Measurements from ENCODE around the gene MTCL1. TPM values are rescaled to one million over a fixed set of nuclear protein-coding genes. Genes with fewer than 3 reads are reported as not detected.

Gene MTCL1
- total and polyA plus RNA-seq, 4 donors: 0.65 to 5.4 (median 1.4) TPM

DNA sequence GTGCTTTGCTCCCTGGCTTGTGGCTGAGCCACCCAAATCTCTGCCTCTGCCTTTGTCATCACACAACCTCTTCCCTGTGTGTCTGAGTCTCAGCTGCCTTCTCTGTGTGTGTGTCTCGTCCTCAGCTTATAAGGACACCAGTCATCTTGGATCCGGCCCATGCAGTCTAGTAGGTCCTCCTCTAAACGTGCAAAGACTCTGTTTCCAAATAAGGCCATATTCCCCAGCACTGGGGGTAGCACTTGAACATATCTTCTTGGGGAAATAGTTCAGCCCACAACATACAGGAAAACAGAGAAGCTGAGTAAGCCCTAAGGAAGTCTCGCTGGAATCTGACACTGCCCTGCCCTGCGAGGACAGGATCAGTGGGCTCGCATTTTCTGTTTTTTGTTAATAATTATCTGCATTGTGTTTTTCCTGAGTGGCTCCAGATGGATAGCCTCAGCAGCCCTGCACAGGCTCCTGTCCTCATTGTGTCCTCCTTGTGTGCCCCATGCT lies 42.1 kb downstream of the MTCL1 start:
- Histone ChIP-seq H3K36me3 (ENCODE audit: control insufficient read depth in 4 of 4, insufficient read depth in 3 of 4, low read depth in 1 of 4, low read length in 3 of 4) (peaks cover 0 to 2% (median 0%) of the 10 kb centered on the region in 4 donors), H3K4me1 (ENCODE audit: control insufficient read depth in 4 of 4, insufficient read depth in 4 of 4, low read length in 3 of 4) (no peaks in the 10 kb centered on the region), H3K27ac (ENCODE audit: low read depth in 1 of 2, low read length in 2 of 2) (peak overlapping the region in 1 of 2 donors; percentile 33), H3K4me3 (ENCODE audit: low read depth in 1 of 3, low read length in 3 of 3) (no peak overlapping the region), H3K9ac (ENCODE audit: low read depth in 1 of 2, low read length in 2 of 2) (no peak overlapping the region), H3K9me3 (ENCODE audit: control insufficient read depth in 4 of 4, low read length in 3 of 4) (no peaks in the 10 kb centered on the region), H3K27me3 (ENCODE audit: control insufficient read depth in 4 of 4, insufficient read depth in 4 of 4, low read length in 3 of 4) (no peaks in the 10 kb centered on the region)
- no peak for DNase-seq (ENCODE audit: low spot score)
- TF ChIP-seq TAF1 (conservative IDR thresholded peaks at IDR 0.05): no peak
- TF ChIP-seq RAD21 (IDR thresholded peaks at IDR 0.05): no peak
- TF ChIP-seq RXRA (IDR thresholded peaks at IDR 0.05): no peak
- no peak for TF ChIP-seq ATF3 (IDR thresholded peaks at IDR 0.05)
- no peak for TF ChIP-seq JUND (IDR thresholded peaks at IDR 0.05)
- TF ChIP-seq REST (IDR thresholded peaks at IDR 0.05): no peak
- TF ChIP-seq, protein P1, sequence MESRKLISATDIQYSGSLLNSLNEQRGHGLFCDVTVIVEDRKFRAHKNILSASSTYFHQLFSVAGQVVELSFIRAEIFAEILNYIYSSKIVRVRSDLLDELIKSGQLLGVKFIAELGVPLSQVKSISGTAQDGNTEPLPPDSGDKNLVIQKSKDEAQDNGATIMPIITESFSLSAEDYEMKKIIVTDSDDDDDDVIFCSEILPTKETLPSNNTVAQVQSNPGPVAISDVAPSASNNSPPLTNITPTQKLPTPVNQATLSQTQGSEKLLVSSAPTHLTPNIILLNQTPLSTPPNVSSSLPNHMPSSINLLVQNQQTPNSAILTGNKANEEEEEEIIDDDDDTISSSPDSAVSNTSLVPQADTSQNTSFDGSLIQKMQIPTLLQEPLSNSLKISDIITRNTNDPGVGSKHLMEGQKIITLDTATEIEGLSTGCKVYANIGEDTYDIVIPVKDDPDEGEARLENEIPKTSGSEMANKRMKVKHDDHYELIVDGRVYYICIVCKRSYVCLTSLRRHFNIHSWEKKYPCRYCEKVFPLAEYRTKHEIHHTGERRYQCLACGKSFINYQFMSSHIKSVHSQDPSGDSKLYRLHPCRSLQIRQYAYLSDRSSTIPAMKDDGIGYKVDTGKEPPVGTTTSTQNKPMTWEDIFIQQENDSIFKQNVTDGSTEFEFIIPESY (IDR thresholded peaks at IDR 0.05): no peak
- TF ChIP-seq, protein P2, sequence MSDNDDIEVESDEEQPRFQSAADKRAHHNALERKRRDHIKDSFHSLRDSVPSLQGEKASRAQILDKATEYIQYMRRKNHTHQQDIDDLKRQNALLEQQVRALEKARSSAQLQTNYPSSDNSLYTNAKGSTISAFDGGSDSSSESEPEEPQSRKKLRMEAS (IDR thresholded peaks at IDR 0.05): no peak
- TF ChIP-seq HNF4A (conservative IDR thresholded peaks at IDR 0.05): no peak
- no peak for TF ChIP-seq GABPA (IDR thresholded peaks at IDR 0.05 in 1 of 2, conservative IDR thresholded peaks at IDR 0.05 in 1 of 2)
- TF ChIP-seq NR2F2 (IDR thresholded peaks at IDR 0.05): no peak
- no peak for TF ChIP-seq FOXA1 (IDR thresholded peaks at IDR 0.05)
- TF ChIP-seq HNF4G (IDR thresholded peaks at IDR 0.05): no peak
- TF ChIP-seq FOXA2 (IDR thresholded peaks at IDR 0.05): no peak
- TF ChIP-seq, protein P3, sequence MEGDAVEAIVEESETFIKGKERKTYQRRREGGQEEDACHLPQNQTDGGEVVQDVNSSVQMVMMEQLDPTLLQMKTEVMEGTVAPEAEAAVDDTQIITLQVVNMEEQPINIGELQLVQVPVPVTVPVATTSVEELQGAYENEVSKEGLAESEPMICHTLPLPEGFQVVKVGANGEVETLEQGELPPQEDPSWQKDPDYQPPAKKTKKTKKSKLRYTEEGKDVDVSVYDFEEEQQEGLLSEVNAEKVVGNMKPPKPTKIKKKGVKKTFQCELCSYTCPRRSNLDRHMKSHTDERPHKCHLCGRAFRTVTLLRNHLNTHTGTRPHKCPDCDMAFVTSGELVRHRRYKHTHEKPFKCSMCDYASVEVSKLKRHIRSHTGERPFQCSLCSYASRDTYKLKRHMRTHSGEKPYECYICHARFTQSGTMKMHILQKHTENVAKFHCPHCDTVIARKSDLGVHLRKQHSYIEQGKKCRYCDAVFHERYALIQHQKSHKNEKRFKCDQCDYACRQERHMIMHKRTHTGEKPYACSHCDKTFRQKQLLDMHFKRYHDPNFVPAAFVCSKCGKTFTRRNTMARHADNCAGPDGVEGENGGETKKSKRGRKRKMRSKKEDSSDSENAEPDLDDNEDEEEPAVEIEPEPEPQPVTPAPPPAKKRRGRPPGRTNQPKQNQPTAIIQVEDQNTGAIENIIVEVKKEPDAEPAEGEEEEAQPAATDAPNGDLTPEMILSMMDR (IDR thresholded peaks at IDR 0.05; ENCODE audit: low read depth, low read length, missing input control): no peak
- TF ChIP-seq EGR1 (IDR thresholded peaks at IDR 0.05; ENCODE audit: low read depth in 2 of 2): no peak
- 82% methylated on average over 6 of the region's 6 CpGs for WGBS

- H3K36me3 ChIP-seq (ENCODE audit: control insufficient read depth in 4 of 4, insufficient read depth in 3 of 4, low read depth in 1 of 4, low read length in 3 of 4): peaks cover 0 to 2% (median 0%) of the 10 kb centered on the region in 4 donors
- H3K9me3 ChIP-seq (ENCODE audit: control insufficient read depth in 4 of 4, low read length in 3 of 4): no peaks in the 10 kb centered on the region
- DNase-seq (ENCODE audit: low spot score): no peak
- H3K4me3 ChIP-seq (ENCODE audit: low read depth in 1 of 3, low read length in 3 of 3): no peak overlapping the region
- no peaks in the 10 kb centered on the region for H3K4me1 ChIP-seq (ENCODE audit: control insufficient read depth in 4 of 4, insufficient read depth in 4 of 4, low read length in 3 of 4)
- H3K27ac ChIP-seq (ENCODE audit: low read depth in 1 of 2, low read length in 2 of 2): no peak overlapping the region
- WGBS: 95% methylated on average over 6 of the region's 6 CpGs
- no peak overlapping the region for H3K9ac ChIP-seq (ENCODE audit: low read depth in 1 of 2, low read length in 2 of 2)
- TF ChIP-seq, protein P2 (IDR thresholded peaks at IDR 0.05): no peak
- no peak for TF ChIP-seq FOXA2 (IDR thresholded peaks at IDR 0.05)
- no peak for TF ChIP-seq TAF1 (conservative IDR thresholded peaks at IDR 0.05)
- no peak for TF ChIP-seq REST (IDR thresholded peaks at IDR 0.05)
- TF ChIP-seq RAD21 (IDR thresholded peaks at IDR 0.05): no peak
- no peak for TF ChIP-seq NR2F2 (IDR thresholded peaks at IDR 0.05)
- H3K27me3 ChIP-seq (ENCODE audit: control insufficient read depth in 4 of 4, insufficient read depth in 4 of 4, low read length in 3 of 4): no peaks in the 10 kb centered on the region
Observed at GRCh38 chr18:8749492-8749891, 44.1 kb downstream of the MTCL1 start.
